ENCODE results near the gene RPS6KB1. TPM values are rescaled to one million over a fixed set of nuclear protein-coding genes. Genes with fewer than 3 reads are reported as not detected.

The RPS6KB1 gene
- total RNA-seq, 1 experiment from 2014 or later: 75.7 TPM

DNA sequence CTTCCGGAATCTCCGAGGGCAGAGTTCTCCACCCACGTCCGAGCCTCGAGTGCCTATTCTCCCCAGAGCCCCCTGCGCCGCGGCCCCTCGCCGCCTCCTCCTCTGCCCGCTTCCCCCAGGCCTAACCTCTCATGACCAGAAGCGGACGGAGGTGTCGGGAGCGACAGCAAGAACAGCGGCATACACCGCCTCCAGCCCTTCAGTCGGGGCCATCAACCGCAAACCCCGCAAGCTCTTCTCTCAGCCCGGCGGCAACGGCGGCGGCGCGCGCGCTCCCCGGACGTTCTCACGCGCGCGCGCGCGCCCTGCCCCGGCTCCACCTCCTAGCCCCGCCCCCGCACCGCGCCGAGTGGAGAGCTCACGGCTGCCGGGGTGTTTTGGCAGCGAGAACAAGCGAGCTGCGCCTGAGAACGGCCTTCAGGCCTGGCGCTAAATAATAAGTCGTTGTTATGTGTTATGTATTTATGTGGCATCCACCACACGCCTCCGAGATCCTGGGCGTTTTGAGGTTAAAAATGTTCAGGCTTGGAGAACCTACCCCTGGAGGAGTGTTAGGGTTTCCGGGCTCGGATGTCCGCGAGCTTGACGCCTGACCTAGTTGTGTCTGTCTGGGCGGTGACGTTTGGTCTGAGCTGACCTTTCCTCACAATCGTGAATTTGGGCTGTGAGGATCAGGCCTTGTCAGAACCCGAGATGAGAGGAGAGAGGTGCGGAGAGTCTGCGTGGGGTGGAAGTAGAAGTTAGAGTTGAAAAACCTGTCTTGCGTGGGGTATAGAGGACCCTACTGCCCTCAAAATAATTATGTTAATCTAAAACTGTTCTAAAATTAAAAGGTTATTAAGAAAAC, 71.8 kb downstream of the RPS6KB1 start, which contains the start of gene RNFT1:
Gene RNFT1 (minus strand): TSS at position 259 of the 847 bp plus-strand sequence. CDS start 77 bp downstream, at position 182.
- H3K9ac ChIP-seq (ENCODE audit: low read length): peak within 1 kb of the TSS; percentile 75
- peaks cover 13 to 17% of the 10 kb centered on the region in 2 experiments; a peak in 3 of 4 replicates for H3K4me1 ChIP-seq (ENCODE audit: control insufficient read depth in 1 of 2, insufficient read depth in 2 of 2, low read length in 2 of 2)
- POLR2A ChIA-PET: interaction anchor here (0.6 to 1.6 kb wide), 6 partner anchors 10 to 282 kb away, joined by 3 to 5 read pairs (median 4); partner anchors contain the start of genes PTRH2 and VMP1
- H4K20me1 ChIP-seq (ENCODE audit: insufficient read depth): no peaks in the 10 kb centered on the region
- no peaks in the 10 kb centered on the region for H3K9me2 ChIP-seq (ENCODE audit: insufficient read depth)
- H3K9me3 ChIP-seq (ENCODE audit: control insufficient read depth in 1 of 2, insufficient read depth in 1 of 2, low read depth in 1 of 2, low read length in 2 of 2): no peaks in the 10 kb centered on the region
- H2AFZ ChIP-seq (ENCODE audit: low read depth, low read length, poor library complexity, severe bottlenecking): peak within 1 kb of the TSS; percentile 76
- RAD21 ChIA-PET (ENCODE audit: low non-redundant PET in 1 of 2, low total read pairs in 2 of 2, uncharacterized antibody in 2 of 2, unreplicated experiment in 2 of 2): interaction anchor here in 1 of 2 experiments (1.2 kb wide), 1 partner anchor 212 kb away, joined by 3 read pairs; no protein-coding TSS in a partner anchor
- H3K27ac ChIP-seq (ENCODE audit: low read depth, low read length): peak within 1 kb of the TSS; percentile 39
- DNase-seq (ENCODE audit: low read depth, low spot score) (peak; percentile 72), ATAC-seq (peak; percentile 89)
- no peaks in the 10 kb centered on the region for H3K27me3 ChIP-seq (ENCODE audit: insufficient read depth, low read length)
- H3K79me2 ChIP-seq (ENCODE audit: insufficient read depth, low read length): no peaks in the 10 kb centered on the region
- TSS peak; percentile 95 for BruUV-seq (replicated peaks)
- H3K4me2 ChIP-seq (ENCODE audit: low read length): peak within 1 kb of the TSS; percentile 95
- CTCF ChIA-PET: interaction anchor here (0.6 to 1.3 kb wide), 3 partner anchors 50 to 168 kb away, joined by 3 to 12 read pairs (median 6); no protein-coding TSS in a partner anchor
- H3K4me3 ChIP-seq (replicated peaks in 1 of 2; ENCODE audit: low read depth in 1 of 2, low read length in 2 of 2): peak within 1 kb of the TSS; percentile 90 to 93
- H3K36me3 ChIP-seq (ENCODE audit: control insufficient read depth in 1 of 2, insufficient read depth in 2 of 2, low read length in 2 of 2): peaks cover 0 to 6% of the 10 kb centered on the region in 2 experiments; a peak in 1 of 4 replicates
- intact Hi-C loops (cut with micrococcal nuclease): no loop called here
- TF ChIP-seq CBX3 (IDR thresholded peaks at IDR 0.05; ENCODE audit: low read depth): peak; percentile 87
- peak; percentile 96 for TF ChIP-seq POLR2AphosphoS5 (IDR thresholded peaks at IDR 0.05; ENCODE audit: low read depth, low read length)
- TF ChIP-seq EGR1 (IDR thresholded peaks at IDR 0.05; ENCODE audit: low read depth): peak; percentile 93
- TF ChIP-seq CTCF (IDR thresholded peaks at IDR 0.05 in 2 of 3, conservative IDR thresholded peaks at IDR 0.05 in 1 of 3; ENCODE audit: borderline replicate concordance in 1 of 3, insufficient read depth in 1 of 3, low read depth in 2 of 3, low read length in 2 of 3): no peak
- TF ChIP-seq, protein P1, sequence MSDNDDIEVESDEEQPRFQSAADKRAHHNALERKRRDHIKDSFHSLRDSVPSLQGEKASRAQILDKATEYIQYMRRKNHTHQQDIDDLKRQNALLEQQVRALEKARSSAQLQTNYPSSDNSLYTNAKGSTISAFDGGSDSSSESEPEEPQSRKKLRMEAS (IDR thresholded peaks at IDR 0.05): peak; percentile 72
- peak; percentile 88 for TF ChIP-seq POLR2A (IDR thresholded peaks at IDR 0.05; ENCODE audit: borderline replicate concordance, extremely low read depth, insufficient read depth, insufficient read length)
- no peak for TF ChIP-seq SRF (IDR thresholded peaks at IDR 0.05; ENCODE audit: low read depth)
- no peak for TF ChIP-seq ZNF274 (IDR thresholded peaks at IDR 0.05; ENCODE audit: low read depth, low read length)
- TF ChIP-seq, protein P2, sequence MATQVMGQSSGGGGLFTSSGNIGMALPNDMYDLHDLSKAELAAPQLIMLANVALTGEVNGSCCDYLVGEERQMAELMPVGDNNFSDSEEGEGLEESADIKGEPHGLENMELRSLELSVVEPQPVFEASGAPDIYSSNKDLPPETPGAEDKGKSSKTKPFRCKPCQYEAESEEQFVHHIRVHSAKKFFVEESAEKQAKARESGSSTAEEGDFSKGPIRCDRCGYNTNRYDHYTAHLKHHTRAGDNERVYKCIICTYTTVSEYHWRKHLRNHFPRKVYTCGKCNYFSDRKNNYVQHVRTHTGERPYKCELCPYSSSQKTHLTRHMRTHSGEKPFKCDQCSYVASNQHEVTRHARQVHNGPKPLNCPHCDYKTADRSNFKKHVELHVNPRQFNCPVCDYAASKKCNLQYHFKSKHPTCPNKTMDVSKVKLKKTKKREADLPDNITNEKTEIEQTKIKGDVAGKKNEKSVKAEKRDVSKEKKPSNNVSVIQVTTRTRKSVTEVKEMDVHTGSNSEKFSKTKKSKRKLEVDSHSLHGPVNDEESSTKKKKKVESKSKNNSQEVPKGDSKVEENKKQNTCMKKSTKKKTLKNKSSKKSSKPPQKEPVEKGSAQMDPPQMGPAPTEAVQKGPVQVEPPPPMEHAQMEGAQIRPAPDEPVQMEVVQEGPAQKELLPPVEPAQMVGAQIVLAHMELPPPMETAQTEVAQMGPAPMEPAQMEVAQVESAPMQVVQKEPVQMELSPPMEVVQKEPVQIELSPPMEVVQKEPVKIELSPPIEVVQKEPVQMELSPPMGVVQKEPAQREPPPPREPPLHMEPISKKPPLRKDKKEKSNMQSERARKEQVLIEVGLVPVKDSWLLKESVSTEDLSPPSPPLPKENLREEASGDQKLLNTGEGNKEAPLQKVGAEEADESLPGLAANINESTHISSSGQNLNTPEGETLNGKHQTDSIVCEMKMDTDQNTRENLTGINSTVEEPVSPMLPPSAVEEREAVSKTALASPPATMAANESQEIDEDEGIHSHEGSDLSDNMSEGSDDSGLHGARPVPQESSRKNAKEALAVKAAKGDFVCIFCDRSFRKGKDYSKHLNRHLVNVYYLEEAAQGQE (IDR thresholded peaks at IDR 0.05; ENCODE audit: low read depth): no peak
- peak; percentile 56; the same call in 1 of the 2 replicates for TF ChIP-seq JUND (IDR thresholded peaks at IDR 0.05)
- no peak for TF ChIP-seq ATF3 (IDR thresholded peaks at IDR 0.05)
- no peak for TF ChIP-seq EZH2 (IDR thresholded peaks at IDR 0.05)
- TF ChIP-seq YY1 (IDR thresholded peaks at IDR 0.05; ENCODE audit: extremely low read depth, insufficient replicate concordance, low read depth, low read length): peak; percentile 79
- TF ChIP-seq, protein P3, sequence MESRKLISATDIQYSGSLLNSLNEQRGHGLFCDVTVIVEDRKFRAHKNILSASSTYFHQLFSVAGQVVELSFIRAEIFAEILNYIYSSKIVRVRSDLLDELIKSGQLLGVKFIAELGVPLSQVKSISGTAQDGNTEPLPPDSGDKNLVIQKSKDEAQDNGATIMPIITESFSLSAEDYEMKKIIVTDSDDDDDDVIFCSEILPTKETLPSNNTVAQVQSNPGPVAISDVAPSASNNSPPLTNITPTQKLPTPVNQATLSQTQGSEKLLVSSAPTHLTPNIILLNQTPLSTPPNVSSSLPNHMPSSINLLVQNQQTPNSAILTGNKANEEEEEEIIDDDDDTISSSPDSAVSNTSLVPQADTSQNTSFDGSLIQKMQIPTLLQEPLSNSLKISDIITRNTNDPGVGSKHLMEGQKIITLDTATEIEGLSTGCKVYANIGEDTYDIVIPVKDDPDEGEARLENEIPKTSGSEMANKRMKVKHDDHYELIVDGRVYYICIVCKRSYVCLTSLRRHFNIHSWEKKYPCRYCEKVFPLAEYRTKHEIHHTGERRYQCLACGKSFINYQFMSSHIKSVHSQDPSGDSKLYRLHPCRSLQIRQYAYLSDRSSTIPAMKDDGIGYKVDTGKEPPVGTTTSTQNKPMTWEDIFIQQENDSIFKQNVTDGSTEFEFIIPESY (IDR thresholded peaks at IDR 0.05; ENCODE audit: extremely low read depth, insufficient replicate concordance, low read length): no peak
- peak; percentile 35; the same call in 1 of the 2 replicates for TF ChIP-seq ZFX (IDR thresholded peaks at IDR 0.05)
- peak; percentile 59 for TF ChIP-seq TCF7L2 (IDR thresholded peaks at IDR 0.05; ENCODE audit: borderline replicate concordance, extremely low read depth, insufficient read depth, insufficient read length)
- peak; percentile 82 for TF ChIP-seq SIN3A (IDR thresholded peaks at IDR 0.05; ENCODE audit: low read depth)
